HG02973 (cell line): ENCODE results near the gene AGBL4.

ENCODE experiments used
- ATAC-seq: cut with Tn5 transposase; IDR thresholded peaks from one replicate; pipeline ENCODE4 v1.9.1; 2021; ENCODE audit warnings: moderate library complexity; ENCODE audit not compliant: unreplicated experiment

The AGBL4 gene

GRCh38 chr1:48741380-48741779 lies 1282.4 kb downstream of the AGBL4 start:
- ATAC-seq = no peak

- ATAC-seq = no peak
Observed at GRCh38 chr1:48740621-48741020, 1283.1 kb downstream of the AGBL4 start.

GRCh38 chr1:48739091-48739490 lies 1284.7 kb downstream of the AGBL4 start:
- no peak for ATAC-seq

GRCh38 chr1:48738356-48738755 lies 1285.4 kb downstream of the AGBL4 start:
- no peak for ATAC-seq

GRCh38 chr1:48735796-48736195 lies 1288.0 kb downstream of the AGBL4 start:
- no peak for ATAC-seq

GRCh38 chr1:48730164-48730910 lies 1293.4 kb downstream of the AGBL4 start:
- ATAC-seq = peak; percentile 58

- no peak for ATAC-seq
Observed at GRCh38 chr1:48728584-48728983, 1295.2 kb downstream of the AGBL4 start.

- no peak for ATAC-seq
Observed at GRCh38 chr1:48726557-48727215, 1297.1 kb downstream of the AGBL4 start.

GRCh38 chr1:48726139-48726538 lies 1297.6 kb downstream of the AGBL4 start:
- ATAC-seq = no peak

- ATAC-seq = no peak
Observed at GRCh38 chr1:48725341-48726046, 1298.3 kb downstream of the AGBL4 start.

GRCh38 chr1:48720929-48721328 lies 1302.8 kb downstream of the AGBL4 start:
- ATAC-seq = no peak

- no peak for ATAC-seq
Observed at GRCh38 chr1:48718705-48719104, 1305.0 kb downstream of the AGBL4 start.

- ATAC-seq = no peak
Observed at GRCh38 chr1:48718116-48718630, 1305.6 kb downstream of the AGBL4 start.

GRCh38 chr1:48717082-48717481 lies 1306.7 kb downstream of the AGBL4 start:
- no peak for ATAC-seq

GRCh38 chr1:48715921-48716320 lies 1307.8 kb downstream of the AGBL4 start:
- ATAC-seq = no peak

- no peak for ATAC-seq
Observed at GRCh38 chr1:48710915-48711314, 1312.8 kb downstream of the AGBL4 start.

- no peak for ATAC-seq
Observed at GRCh38 chr1:48710318-48710717, 1313.4 kb downstream of the AGBL4 start.

GRCh38 chr1:48704736-48705135 lies 1319.0 kb downstream of the AGBL4 start:
- no peak for ATAC-seq

GRCh38 chr1:48701445-48701844 lies 1322.3 kb downstream of the AGBL4 start:
- ATAC-seq = no peak

- peak; percentile 74 for ATAC-seq
Observed at GRCh38 chr1:48697066-48697707, 1326.6 kb downstream of the AGBL4 start.

- no peak for ATAC-seq
Observed at GRCh38 chr1:48695161-48695560, 1328.6 kb downstream of the AGBL4 start.
